Lower leg skin (tissue), 4 donors: ENCODE results near the gene ADGRD1. TPM values are rescaled to one million over a fixed set of nuclear protein-coding genes. Genes with fewer than 3 reads are reported as not detected.

Source experiments
- DNase-seq, 2 donors: peaks; one replicate each; pipeline ENCODE4 v3.0.0-alpha.2; 2019; ENCODE audit warnings: low spot score in 2 of 2
- H3K4me3 ChIP-seq: fragments of 200-600 bp; sonication (generic); 2 replicates; pipeline ENCODE4 v1.5.1; 2017; ENCODE audit warnings: mild to moderate bottlenecking, low read depth; ENCODE audit not compliant: poor library complexity, severe bottlenecking
- CTCF ChIP-seq, 3 donors: fragments of 450-650 bp; IDR thresholded peaks; one replicate each; pipeline ENCODE4 v1.5.1; 2016; ENCODE audit warnings: antibody characterized with exemption in 3 of 3, mild to moderate bottlenecking in 3 of 3, moderate library complexity in 2 of 3
- POLR2A ChIP-seq, 2 donors: fragments of 450-650 bp; IDR thresholded peaks; one replicate each; pipeline ENCODE4 v1.6.1; 2016 to 2017; ENCODE audit warnings: antibody characterized with exemption in 2 of 2, mild to moderate bottlenecking in 1 of 2, moderate library complexity in 1 of 2
- WGBS, 2 donors: methylation state at CpG; one replicate each; pipeline ENCODE4 v1.1.5; 2018; 5-methylcytosine and 5-hydroxymethylcytosine counted together
- intact Hi-C: fragments of 100-400 bp; cut with DNase I; formaldehyde crosslinking; loops from one replicate; pipeline ENCODE4 v1.15.0; 2023; ENCODE audit warnings: low total_unique reads
- total RNA-seq, 4 donors: library from RNA; depleted of rRNA; stranded (reverse); fragments of >200 nt; gene quantifications; one replicate each; pipeline ENCODE4 v1.1.0, GENCODE V29; 2016

ADGRD1 gene
- total RNA-seq, 4 donors from 2014 or later = 8.3 to 11.6 (median 8.9) TPM

GRCh38 chr12:131142891-131143657 is 189.4 kb downstream of the ADGRD1 start:
- TF ChIP-seq CTCF (IDR thresholded peaks at IDR 0.05) (no peak), POLR2A (IDR thresholded peaks at IDR 0.05) (no peak)
- 42 to 52% methylated on average over 19 of the region's 19 CpGs for WGBS, 2 donors
- intact Hi-C loops = no loop called here
- no peak overlapping the region for H3K4me3 ChIP-seq
- peak in 1 of 2 donors; percentile 79 for DNase-seq

- WGBS, 2 donors = 62 to 80% methylated on average over 5 of the region's 5 CpGs
- intact Hi-C loops = no loop called here
- H3K4me3 ChIP-seq = no peak overlapping the region
- TF ChIP-seq CTCF (IDR thresholded peaks at IDR 0.05) = no peak
- no peak for TF ChIP-seq POLR2A (IDR thresholded peaks at IDR 0.05)
- DNase-seq = no peak
Observed at GRCh38 chr12:131146173-131146675, 192.5 kb downstream of the ADGRD1 start.

- DNase-seq = no peak
- 89 to 91% methylated on average over 1 of the region's 1 CpG for WGBS, 2 donors
- intact Hi-C loops = no loop called here
- no peak overlapping the region for H3K4me3 ChIP-seq
- no peak for TF ChIP-seq POLR2A (IDR thresholded peaks at IDR 0.05)
Observed at GRCh38 chr12:131147293-131147692, 193.6 kb downstream of the ADGRD1 start.

GRCh38 chr12:131147894-131148293 is 194.2 kb downstream of the ADGRD1 start:
- no peak overlapping the region for H3K4me3 ChIP-seq
- TF ChIP-seq CTCF (IDR thresholded peaks at IDR 0.05) = no peak
- TF ChIP-seq POLR2A (IDR thresholded peaks at IDR 0.05) = no peak
- WGBS, 2 donors = 60 to 65% methylated on average over 3 of the region's 3 CpGs
- DNase-seq = no peak
- intact Hi-C loops = no loop called here

- intact Hi-C loops = no loop called here
- no peak overlapping the region for H3K4me3 ChIP-seq
- TF ChIP-seq POLR2A (IDR thresholded peaks at IDR 0.05) = no peak
- TF ChIP-seq CTCF (IDR thresholded peaks at IDR 0.05) = no peak
- WGBS, 2 donors = 53 to 61% methylated on average over 7 to 8 of the region's 8 CpGs
- no peak for DNase-seq
Observed at GRCh38 chr12:131151558-131152345, 198.0 kb downstream of the ADGRD1 start.

- DNase-seq = no peak
- 83 to 89% methylated on average over 4 to 5 of the region's 5 CpGs for WGBS, 2 donors
- no peak for TF ChIP-seq POLR2A (IDR thresholded peaks at IDR 0.05)
- no peak for TF ChIP-seq CTCF (IDR thresholded peaks at IDR 0.05)
Observed at GRCh38 chr12:131152587-131152986, 198.9 kb downstream of the ADGRD1 start.

More at GRCh38 chr12:131152587-131152986, 198.9 kb downstream of the ADGRD1 start:
- intact Hi-C loops = no loop called here
- H3K4me3 ChIP-seq = no peak overlapping the region
